GM23248 (cell line): ENCODE measurements around the gene EIF3A.

ENCODE experiments used
- EZH2 ChIP-seq: fragments of 200-600 bp; sonication (generic); IDR thresholded peaks from 2 replicates; pipeline ENCODE4 v1.6.1; 2018; ENCODE audit warnings: antibody characterized with exemption, mild to moderate bottlenecking; ENCODE audit not compliant: insufficient read depth, poor library complexity, severe bottlenecking
- EZH2phosphoT487 ChIP-seq: fragments of 200-600 bp; sonication (generic); IDR thresholded peaks from 2 replicates; pipeline ENCODE4 v1.6.1; 2018; ENCODE audit warnings: antibody characterized with exemption, moderate library complexity, mild to moderate bottlenecking, low read depth; ENCODE audit not compliant: insufficient read depth

GRCh38 chr10:119078422-119079179 is 2.0 kb downstream of the EIF3A start:
- TF ChIP-seq EZH2phosphoT487 (no peak), EZH2 (no peak)
